22Rv1 (cell line): ENCODE measurements around the gene FLVCR2.

ENCODE experiments used
- CTCF ChIP-seq: fragments of 450-650 bp; IDR thresholded peaks from 2 replicates; pipeline ENCODE4 v1.5.1; 2017; ENCODE audit warnings: mild to moderate bottlenecking
- ZFX ChIP-seq: fragments of 450-650 bp; IDR thresholded peaks from 2 replicates; pipeline ENCODE4 v1.6.1; 2017; ENCODE audit warnings: antibody characterized with exemption, borderline replicate concordance

DNA sequence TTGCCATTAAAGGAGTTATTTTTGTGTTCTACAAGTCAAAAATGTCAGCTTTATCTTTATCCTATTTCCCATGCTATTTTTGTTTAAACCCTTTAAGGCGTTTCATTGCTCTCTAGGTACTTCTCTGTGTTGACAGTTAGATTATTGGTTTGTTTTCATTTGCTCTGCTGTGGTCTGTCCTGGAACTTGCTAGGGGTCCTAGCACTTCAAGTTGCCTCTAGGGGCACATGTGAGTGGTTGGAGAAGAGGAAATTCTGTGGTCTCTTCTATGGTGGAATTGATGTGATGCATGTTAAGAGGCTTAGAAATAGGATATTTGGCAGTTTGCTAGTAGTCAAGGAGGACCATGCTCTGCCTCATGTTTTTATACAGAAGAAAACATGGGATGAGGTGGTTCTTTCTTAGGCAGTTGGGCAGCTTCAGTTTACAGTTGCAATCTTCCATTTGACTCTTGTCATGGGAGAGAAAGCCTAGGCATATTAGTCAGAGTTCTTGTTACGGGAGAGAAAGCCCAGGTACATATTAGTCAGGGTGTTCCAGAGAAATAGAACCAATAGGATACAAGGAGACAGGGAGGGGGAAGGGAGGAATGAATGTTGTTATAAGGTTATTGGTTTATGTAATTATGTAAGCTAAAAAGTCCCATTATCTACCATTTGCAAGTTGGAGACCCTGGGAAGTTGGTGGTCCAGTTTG lies 97.0 kb downstream of the FLVCR2 start:
- TF ChIP-seq CTCF (0 out of 2 replicates have a peak, but pooled peaks have one; percentile 10), ZFX (no peak)
